ENCODE results near the gene OR2J3. TPM values are rescaled to one million over a fixed set of nuclear protein-coding genes. Genes with fewer than 3 reads are reported as not detected.

Gene OR2J3
- total RNA-seq, 1 experiment from 2014 or later: not detected

Other genes with a start within 250 kb of the OR2J3 start
- gene TRIM27, start 184.1 kb upstream of the OR2J3 start, total RNA-seq (2021; ENCODE audit: unreplicated experiment): 62.5 TPM
- gene ZNF311, start 102.7 kb upstream of the OR2J3 start, total RNA-seq (2021; ENCODE audit: unreplicated experiment): not detected
- not detected for gene OR2W1, start 62.9 kb upstream of the OR2J3 start, total RNA-seq (2021; ENCODE audit: unreplicated experiment)
- not detected for gene OR2B3, start 20.7 kb upstream of the OR2J3 start, total RNA-seq (2021; ENCODE audit: unreplicated experiment)
- not detected for gene OR2J1, start 8.6 kb upstream of the OR2J3 start, total RNA-seq (2021; ENCODE audit: unreplicated experiment)
- not detected for gene OR2J2, start 62.8 kb downstream of the OR2J3 start, total RNA-seq (2021; ENCODE audit: unreplicated experiment)
- not detected for gene OR14J1, start 193.6 kb downstream of the OR2J3 start, total RNA-seq (2021; ENCODE audit: unreplicated experiment)

Data from HCT116 (cell line).